Measurements from ENCODE around the gene OSER1.
"Not testable (repeated sequence)": the region's sequence is repeated elsewhere in the genome, so short reads cannot be mapped to it uniquely, and the experiment has no call there.

OSER1 gene

DNA sequence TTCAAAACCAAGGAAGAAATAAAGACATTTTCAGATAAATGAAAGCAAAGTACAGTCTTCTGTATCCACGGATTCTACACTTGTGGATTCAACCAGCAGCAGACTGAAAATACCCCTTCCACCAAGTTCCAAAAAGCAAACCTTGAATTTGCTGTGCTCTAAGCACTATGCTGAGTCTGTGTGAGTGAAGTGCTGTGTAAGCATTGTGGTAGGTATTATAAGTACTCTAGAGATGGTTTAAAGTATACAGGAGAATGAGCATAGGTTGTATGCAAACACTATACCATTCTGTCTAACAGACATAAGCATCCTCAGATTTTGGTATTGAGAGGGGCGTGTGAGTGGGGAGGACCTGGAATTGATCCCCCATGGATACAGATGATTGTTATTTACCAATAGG, 9.6 kb downstream of the OSER1 start:
- DNase-seq (ENCODE audit: low spot score) = no peak

DNA sequence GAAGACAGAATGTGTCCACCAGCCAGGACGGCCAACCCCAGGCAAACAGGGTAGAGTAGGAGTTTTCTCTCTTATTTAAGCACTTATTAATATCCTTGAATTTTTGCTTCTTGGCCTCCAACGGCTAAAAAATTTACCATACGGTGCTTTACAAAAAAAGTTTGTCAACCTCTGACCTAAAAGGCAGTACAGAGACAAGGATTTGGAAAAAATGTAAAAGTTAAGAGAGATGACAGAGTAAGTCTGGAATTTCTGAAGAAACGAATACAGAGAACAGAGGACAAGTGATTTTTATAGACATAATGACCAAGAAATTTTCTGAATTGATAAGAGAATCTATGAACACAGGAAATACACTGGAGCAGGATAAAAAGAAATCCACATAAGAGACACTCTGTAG, 10.2 kb downstream of the OSER1 start:
- no peak for DNase-seq (ENCODE audit: low spot score)

GRCh38 chr20:44199877-44200276, 10.7 kb downstream of the OSER1 start:
- no peak for DNase-seq (ENCODE audit: low spot score)

DNA sequence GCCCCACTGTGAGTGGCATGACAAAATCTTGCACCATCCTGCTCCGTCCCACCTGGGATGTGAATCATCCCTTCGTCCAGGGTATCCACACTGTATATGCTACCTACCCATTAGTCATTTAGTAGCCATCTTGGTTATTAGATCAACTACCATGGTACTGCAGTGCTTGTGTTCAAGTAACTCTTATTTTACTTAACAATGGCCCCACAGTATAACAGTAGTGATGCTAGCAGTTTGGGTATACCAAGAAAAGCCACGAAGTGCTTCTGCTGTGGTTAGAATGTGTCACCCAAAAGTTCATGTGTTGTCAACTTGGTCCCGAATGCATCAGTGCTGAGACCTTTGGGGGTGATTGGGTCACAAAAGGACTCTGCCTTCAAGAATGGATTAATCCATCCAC, 11.7 kb downstream of the OSER1 start:
- peak; percentile 59 for DNase-seq (ENCODE audit: low spot score)

DNA sequence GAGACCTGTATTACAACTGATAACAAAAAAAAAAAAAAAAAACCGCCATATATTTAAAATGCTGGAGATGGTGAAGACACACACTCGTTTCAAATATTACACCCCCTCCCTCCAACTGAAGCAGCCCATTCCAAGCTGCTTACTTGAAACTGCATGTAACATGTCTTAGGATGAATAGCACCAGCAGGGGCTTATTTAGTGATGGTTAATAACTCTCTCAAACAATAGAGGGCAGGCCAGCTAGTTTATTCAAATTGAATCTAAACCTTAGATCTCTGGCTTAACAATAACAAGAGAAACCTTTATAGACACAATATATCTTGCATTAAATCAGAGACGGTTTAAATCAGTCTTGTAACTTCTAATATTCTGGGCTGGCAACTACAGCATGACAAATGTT, 14.3 kb downstream of the OSER1 start:
- no peak for DNase-seq (ENCODE audit: low spot score)

- no peak for DNase-seq (ENCODE audit: low spot score)
Observed at GRCh38 chr20:44195605-44196004, 15.0 kb downstream of the OSER1 start.

DNA sequence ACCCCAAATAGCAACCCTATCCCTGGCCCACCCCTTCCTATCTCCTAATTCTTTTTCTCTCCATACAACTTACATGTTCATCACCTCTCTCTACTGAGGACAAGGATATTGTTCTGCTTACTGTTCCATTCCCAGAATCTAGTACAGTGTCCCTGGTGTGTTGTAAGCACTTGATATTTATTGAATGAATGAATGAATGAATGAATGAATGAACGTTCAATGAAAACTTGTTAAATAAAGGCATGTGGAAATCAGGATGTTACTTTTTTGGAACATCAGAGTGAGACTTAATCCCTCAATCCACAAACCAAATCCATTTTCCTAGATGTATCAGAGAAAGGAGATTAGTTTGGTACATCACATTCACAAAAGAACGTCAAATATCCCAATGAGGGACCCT, 16.8 kb downstream of the OSER1 start:
- DNase-seq (ENCODE audit: low spot score) = no peak

DNA sequence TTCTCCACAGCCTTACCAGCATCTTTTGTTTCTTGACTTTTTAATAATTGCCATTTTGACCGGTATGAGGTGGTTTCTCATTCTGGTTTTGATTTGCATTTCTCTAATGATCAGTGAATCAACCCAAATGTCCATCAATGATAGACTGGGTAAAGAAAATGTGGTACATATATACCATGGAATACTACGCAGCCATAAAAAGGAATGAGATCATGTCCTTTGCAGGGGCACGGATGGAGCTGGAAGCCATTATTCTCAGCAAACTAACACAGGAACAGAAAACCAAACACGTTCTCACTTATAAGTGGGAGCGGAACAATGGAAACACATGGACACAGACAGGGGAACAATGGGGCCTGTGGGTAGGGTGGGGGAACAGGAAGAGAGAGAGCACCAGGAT, 18.9 kb downstream of the OSER1 start:
- DNase-seq (ENCODE audit: low spot score) = not testable (repeated sequence)

DNA sequence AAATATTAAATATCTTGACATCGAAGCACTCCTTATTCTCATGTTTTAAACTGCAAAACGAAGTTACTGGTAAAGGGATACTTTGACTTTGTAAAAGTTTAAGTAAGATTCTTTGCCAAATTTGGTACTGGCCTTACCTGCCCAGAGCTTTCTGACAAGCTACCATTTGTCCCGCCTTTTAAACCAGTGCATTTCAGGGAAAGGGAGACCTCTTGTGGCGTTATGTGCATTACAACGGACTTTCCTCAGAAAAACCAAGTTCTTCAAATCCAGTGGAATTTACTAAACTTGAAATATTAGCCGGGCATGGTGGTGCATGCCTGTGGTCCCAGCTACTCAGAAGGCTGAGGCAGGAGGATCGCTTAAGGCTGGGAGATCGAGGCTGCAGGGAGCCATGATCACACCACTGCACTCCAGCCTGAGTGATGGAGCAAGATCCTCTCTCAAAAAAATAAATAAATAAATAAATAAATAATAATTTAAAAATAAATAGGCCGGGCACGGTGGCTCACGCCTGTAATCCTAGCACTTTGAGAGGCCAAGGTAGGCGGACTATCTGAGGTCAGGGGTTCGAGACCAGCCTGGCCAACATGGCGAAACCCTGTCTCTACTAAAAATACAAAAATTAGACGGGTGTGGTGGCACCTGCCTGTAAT, 20.2 kb downstream of the OSER1 start:
- DNase-seq (ENCODE audit: low spot score) = peak; percentile 53

- DNase-seq (ENCODE audit: low spot score) = no peak
Observed at GRCh38 chr20:44188752-44189151, 21.8 kb downstream of the OSER1 start.

DNA sequence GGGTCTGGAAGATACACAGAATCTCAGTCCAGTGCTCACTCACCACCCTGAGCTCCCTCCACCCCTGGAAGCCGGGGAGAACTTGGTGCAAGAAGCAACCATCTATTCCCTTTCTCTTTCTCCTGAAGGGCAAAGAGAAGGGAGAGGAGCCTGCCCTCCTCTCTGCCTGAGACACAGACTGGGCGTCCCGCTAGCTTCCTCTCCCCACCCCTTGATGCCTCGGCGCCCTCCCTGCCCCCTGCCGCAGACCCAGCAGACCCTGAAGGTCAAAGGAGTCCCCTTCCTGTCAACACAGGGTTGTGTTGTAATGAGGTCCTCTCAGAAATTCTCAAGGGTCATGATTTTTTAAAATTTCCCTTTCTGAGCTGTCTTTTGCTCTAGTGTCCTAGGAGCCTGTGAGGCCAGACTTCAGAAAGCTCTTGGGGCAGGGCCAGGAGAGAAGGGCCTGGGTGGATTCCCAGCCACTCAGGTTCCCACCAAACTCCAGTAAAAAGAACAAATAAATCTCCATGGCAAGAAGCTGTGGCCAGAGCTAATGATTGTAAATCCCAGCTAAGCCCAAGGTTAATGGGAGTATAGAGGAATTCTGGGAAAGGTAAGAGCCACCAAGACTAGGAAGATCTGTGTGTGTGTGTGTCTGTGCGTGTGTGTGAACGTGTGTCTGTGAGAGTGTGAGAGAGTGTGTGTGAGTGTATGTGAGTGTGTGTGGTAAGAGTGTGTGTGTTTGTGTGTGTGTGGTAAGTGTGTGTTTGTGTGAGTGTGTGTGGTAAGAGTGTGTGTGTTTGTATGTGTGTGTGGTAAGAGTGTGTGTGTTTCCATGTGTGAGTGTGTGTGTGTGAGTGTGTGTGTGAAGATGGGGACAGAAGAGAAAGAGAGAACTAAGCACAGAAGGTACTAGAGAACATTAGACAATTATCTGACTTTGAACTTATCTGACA, 22.5 kb downstream of the OSER1 start:
- DNase-seq (ENCODE audit: low spot score) = no peak

DNA sequence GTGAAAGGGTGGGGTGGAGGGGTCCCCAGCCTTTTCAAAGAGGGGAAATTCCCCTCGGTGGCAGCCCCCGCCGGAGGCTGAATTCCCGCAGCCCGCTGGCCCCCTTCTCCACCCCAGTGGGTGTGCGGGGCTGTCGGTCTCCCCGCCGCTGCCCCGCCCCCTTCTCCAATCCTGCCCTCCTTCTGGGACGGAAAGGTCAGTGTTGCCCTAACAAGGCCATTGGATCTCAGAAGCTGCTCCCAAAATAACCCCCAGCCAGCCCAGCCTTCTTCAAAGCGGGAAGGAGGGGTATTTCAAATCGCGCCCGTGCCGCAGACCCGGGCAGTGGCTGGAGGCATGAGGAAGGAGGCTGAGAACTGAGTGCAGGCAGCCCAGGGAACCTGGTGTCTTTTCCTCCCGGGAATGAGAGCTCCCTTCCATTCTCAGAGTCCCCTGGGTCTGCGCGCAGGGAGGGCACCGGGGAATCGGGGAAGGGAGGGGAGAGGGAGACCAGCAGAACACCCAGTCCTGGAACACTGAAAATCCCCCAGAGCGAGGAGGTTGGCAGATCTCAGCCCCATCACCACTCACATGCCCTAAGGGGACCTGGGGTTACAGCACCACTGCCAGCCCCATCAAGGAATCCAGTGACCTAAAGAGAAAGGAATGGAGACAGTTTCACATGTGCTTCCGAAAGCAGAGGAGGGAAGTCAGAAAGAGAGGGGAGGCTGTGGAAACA, 23.4 kb downstream of the OSER1 start, which contains the start of gene JPH2:
Gene JPH2, minus strand, starts transcription at position 135 of the 718 bp plus-strand sequence. CDS start 483 bp downstream, outside the sequence.
- DNase-seq (ENCODE audit: low spot score) = no peak

DNA sequence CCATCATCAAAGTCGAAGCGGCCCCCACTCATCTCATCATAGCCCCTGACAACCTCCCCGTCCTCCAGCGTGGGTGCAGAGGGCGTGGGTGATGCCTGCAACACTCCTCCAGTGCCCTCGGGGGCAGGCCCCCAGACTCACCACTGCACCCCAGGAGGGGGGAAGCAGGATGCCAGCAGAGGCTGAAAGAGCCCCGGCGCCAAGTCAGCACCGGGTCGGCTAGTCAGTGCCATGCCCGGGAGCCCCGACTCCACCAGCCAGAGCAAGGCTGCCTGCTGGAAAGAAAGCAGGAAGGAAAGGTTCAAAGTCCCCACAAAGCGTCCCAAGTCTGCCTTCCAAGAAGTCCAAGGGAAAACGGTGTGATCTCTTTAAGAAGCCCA, 23.9 kb downstream of the OSER1 start:
- no peak for DNase-seq (ENCODE audit: low spot score)

DNA sequence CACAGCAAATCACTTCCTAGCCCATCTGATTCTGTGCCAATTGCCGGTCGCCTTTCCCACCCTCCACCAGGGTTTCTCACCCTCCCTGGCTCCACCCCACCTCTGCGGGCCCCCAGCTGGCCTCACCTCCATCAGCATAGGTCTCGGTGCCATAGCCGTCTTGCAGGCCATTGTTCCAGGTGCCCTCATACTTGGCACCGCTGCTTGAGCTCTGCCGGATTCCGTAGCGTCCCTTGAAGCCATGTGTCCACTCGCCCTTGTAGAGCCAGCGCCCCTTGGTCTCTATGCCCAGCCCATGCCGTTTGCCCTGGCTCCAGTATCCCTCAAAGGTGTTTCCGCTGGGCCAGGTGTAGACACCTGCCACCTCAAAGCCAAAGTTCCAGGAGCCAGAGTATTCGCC, 24.4 kb downstream of the OSER1 start:
- DNase-seq (ENCODE audit: low spot score) = no peak

DNA sequence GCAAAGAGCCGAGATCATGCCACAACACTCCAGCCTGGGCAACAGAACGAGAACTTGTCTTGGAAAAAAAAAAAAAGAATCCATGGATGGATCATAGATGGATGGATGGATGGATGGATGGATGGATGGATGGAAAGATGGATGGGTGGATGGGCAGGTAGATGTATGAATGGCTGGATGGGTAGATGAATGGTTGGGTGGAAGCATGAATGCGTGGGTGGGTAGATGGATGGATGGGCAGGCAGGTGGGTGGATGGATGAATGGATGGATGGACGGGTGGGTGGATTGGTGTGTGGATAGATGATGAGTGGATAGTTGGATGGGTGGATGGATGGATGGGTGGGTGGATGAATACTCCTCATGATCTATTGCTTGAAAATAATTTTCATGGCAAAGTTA, 25.0 kb downstream of the OSER1 start:
- no peak for DNase-seq (ENCODE audit: low spot score)

GRCh38 chr20:44183282-44183681, 27.3 kb downstream of the OSER1 start:
- no peak for DNase-seq (ENCODE audit: low spot score)

- DNase-seq (ENCODE audit: low spot score) = no peak
Observed at GRCh38 chr20:44182863-44183262, 27.7 kb downstream of the OSER1 start.

GRCh38 chr20:44182135-44182765, 28.3 kb downstream of the OSER1 start:
- no peak for DNase-seq (ENCODE audit: low spot score)

GRCh38 chr20:44181611-44182010, 29.0 kb downstream of the OSER1 start:
- no peak for DNase-seq (ENCODE audit: low spot score)

DNA sequence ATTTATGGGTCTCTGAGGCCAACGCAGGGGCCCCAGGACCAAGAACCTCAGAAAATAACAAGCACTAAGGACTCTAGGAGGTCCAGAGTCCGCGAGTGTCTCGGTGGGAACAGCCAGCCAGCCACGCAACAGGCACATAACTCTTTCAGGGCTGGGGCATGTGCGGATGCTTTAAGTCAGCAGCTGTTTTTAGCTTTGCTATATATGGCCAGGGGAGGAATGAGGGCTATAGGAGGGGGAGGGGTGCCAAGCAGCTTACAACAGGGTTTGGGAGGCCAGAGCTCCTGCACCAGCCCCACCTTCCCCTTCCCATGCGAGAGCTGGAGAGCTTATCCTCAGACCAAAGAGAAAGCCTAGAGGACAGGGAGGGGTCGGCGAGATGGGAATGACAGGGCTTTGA, 29.8 kb downstream of the OSER1 start:
- DNase-seq (ENCODE audit: low spot score) = no peak

- DNase-seq (ENCODE audit: low spot score) = no peak
Observed at GRCh38 chr20:44176833-44177534, 33.6 kb downstream of the OSER1 start.
